Glomerular visceral epithelial cell (primary cell): ENCODE measurements around the gene UNK.
"Not testable (repeated sequence)": the region's sequence is repeated elsewhere in the genome, so short reads cannot be mapped to it uniquely, and the experiment has no call there.

ENCODE experiments used
- DNase-seq: peaks from one replicate; pipeline ENCODE4 v3.0.0-alpha.2; 2016; ENCODE audit errors: extremely low spot score

Gene UNK

DNA sequence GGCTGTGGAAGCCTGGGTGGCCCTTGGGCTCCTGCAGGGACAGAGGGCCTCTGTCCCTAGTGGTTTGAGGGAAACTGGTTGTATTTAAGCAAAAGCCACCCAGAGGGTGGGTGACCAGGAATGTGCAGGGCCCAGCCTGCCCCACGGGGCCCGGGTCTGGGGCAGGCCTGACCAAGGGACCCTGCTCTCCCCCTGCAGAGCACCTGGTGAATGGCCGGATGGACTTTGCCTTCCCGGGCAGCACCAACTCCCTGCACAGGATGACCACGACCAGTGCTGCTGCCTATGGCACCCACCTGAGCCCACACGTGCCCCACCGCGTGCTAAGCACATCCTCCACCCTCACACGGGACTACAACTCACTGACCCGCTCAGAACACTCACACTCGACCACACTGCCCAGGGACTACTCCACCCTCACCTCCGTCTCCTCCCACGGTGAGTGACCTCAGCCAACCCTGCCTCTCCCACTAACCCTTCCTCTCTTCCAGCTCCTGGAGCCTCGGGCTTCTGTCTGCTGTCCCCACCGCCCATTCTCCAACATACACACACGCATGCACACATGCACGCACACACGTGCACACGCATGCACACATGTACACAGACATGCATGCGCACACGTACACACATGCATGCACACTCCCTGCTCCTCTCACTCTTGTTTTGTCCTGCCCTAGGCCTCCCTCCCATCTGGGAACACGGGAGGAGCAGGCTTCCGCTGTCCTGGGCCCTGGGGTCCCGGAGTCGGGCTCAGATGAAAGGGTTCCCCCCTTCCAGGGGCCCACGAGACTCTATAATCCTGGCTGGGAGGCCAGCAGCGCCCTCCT lies 30.0 kb upstream of the UNK start:
- DNase-seq: no peak

GRCh38 chr17:75755205-75755901 lies 29.3 kb upstream of the UNK start:
- DNase-seq: no peak

GRCh38 chr17:75755990-75756389 lies 28.6 kb upstream of the UNK start:
- no peak for DNase-seq

GRCh38 chr17:75756451-75757085 lies 28.0 kb upstream of the UNK start:
- DNase-seq: no peak

- DNase-seq: no peak
Observed at GRCh38 chr17:75757086-75757681, 27.4 kb upstream of the UNK start.

DNA sequence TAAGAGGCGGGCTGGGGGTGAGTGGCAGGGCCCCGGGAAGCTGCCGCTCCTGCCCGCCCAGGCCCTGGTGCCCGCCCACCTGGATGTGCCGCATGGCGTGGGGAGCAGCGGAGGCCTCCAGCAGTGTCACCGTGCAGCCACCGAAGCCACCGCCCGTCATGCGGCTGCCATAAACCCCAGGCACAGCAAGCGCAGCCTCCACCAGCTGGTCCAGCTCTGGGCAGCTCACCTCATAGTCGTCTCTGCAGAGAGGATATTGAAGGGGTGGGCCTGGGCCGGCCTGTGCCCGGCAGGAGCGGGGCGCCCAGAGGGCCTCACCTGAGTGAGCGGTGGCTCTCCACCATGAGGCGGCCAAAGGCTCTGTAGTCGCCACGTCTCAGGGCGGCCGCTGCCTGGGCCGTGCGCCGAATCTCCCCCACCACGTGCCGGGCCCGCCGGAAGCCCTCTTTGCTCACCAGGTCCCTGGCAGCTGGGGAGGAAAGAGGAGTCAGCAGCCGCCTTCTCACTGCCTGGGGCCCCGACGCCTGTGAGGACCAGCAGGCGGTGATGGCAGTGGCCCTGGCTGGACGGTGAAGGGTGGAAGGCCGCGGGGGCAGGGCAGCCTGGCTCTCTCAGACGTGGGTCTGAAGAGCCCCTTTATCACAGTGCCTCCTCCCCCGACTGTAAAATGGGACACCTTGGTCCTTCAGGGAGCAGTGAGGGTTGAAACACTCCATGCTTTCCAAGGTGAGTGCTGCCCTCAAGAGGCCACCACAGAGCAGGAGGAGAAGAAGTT lies 26.3 kb upstream of the UNK start:
- no peak for DNase-seq

GRCh38 chr17:75759457-75759856 lies 25.1 kb upstream of the UNK start:
- no peak for DNase-seq

- not testable (repeated sequence) for DNase-seq
Observed at GRCh38 chr17:75759978-75760640, 24.5 kb upstream of the UNK start.

GRCh38 chr17:75762513-75763268 lies 21.9 kb upstream of the UNK start:
- no peak for DNase-seq

DNA sequence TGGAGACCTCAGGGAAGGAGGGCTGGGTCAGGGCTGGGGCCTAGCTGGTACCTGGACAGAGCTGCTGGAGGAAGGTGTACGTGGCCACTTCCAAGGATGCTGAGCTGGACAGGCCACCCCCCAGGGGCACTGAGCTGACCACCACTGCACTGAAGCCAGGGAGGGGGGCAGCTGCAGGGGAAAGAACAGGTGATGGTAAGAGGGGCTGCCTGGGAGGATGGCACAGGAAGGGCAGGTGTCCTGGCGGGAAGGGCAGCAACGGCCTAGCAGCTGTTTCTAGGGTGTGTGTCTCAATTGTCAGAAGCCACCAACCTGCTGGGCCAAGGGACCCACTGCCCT lies 21.4 kb upstream of the UNK start:
- no peak for DNase-seq

- DNase-seq: no peak
Observed at GRCh38 chr17:75763613-75764416, 20.8 kb upstream of the UNK start.

GRCh38 chr17:75764417-75764710 lies 20.2 kb upstream of the UNK start:
- no peak for DNase-seq

DNA sequence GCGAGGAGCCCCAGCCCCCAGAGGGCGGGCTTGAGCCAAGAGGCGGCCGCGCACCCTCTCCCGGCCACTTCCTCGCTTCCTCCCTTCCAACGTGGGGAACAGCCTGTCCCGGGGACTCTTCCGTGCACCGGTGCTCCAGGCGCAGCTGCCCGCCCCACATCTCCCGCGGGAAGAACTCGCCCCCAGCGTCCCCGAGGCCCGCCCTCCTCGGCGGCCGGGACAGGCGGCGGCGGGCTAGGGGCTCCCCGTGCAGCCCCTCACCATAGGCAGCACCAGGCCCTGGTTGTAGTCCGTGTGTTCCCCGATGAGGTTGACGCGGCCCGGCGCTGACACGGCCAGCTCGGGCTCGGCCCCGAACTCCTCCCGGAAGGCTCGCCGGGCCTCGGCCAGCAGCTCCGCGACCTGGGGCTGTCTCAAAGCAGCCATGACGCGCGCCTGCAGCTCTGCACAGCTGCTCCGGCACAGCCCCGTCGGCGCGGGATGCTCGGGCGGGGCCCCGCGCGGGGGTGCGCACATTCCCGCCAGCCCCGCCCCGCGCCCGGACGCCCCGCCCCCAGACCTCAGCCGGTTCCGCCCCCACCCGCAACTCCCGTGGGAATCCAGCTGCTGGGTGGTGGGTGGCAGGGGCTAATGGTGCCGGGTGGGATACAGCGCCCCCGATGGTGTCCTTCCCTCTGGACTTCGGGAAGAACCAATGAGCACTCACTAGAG lies 19.7 kb upstream of the UNK start, which contains the start of gene GALK1:
Gene GALK1, minus strand, starts transcription at position 482 of the 711 bp plus-strand sequence. Its CDS starts 56 bp downstream, at position 426.
- peak; percentile 65 for DNase-seq

GRCh38 chr17:75765981-75766380 lies 18.6 kb upstream of the UNK start:
- DNase-seq: no peak

DNA sequence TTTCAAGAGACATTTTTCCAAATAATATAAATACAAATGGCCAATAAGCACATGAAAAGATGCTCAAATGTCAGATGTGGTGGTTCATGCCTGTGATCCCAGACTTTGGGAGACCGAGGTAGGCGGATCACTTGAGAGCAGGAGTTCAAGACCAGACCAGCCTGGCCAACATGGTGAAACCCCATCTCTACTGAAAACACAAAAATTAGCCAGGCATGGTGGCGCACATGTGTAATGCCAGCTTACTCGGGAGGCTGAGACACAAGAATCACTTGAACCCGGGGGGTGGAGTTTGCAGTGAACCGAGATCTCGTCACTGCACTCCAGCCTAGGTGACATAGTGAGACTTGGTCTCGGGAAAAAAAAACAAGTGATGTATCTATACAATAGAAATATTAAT lies 16.7 kb upstream of the UNK start:
- DNase-seq: no peak

- DNase-seq: no peak
Observed at GRCh38 chr17:75769536-75769935, 15.1 kb upstream of the UNK start.

DNA sequence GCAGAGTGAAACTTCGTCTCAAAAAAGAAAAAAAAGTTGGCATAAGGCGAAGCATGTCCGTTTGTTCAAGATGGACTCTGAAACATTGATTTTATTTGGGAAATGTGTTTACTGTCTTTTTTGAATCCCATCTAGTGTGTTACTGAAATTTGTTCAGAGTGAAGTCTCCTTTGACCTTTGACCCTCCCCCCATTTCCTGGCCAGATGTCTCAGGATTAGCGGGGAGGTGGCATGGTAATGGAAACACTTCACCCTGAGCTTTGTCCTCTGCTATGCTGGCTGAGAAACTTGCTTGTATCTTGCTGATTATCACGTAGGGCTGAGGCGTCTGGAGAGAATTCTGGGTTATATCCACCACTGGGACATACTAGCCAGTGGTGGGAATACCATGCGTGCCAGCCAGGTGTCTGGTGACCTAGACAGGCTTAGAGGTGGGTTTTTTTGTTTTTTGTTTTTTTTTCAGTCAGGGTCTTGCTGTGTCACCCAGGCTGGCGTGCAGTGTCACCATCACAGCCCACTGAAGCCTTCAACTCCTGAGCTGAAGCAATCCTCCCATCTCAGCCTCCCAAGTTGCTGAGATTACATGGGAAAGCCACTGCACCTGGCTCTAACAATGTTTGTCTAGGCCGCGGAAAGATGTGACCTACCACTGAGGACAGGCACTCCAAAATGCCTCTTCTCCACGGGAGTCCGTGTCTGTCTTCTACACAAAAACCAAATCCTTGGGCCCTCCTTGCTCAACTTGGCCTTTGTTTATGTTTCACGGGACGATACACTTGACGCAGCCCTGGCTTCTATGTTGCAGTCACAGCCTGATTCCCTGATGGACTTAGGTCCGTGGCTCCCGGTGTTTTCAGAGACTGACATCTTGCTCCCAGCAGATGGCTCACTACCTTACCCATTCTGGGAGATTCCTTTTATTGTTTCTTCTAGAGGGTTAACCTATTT lies 13.0 kb upstream of the UNK start:
- DNase-seq: no peak
